HL-60 (cell line): ENCODE data around the gene FMO1.

ENCODE experiments used
- CTCF ChIP-seq: IDR thresholded peaks from one replicate; pipeline ENCODE4 v1.5.1; 2011; ENCODE audit warnings: low read length, control low read depth, inconsistent platforms; ENCODE audit not compliant: insufficient read depth
- POLR2AphosphoS5 ChIP-seq: IDR thresholded peaks from 2 replicates; pipeline ENCODE4 v1.6.1; 2012; ENCODE audit warnings: low read depth
- REST ChIP-seq: IDR thresholded peaks from 2 replicates; pipeline ENCODE4 v1.6.1; 2012; ENCODE audit warnings: low read depth; ENCODE audit not compliant: insufficient replicate concordance

- TF ChIP-seq CTCF (no peak), POLR2AphosphoS5 (no peak), REST (no peak)
Observed at GRCh38 chr1:171248841-171249240, 547 bp downstream of the FMO1 start.
